ENCODE data around the gene GPR146.

The GPR146 gene

GRCh38 chr7:1012004-1012715 lies 32.2 kb upstream of the GPR146 start:
- no peak for DNase-seq

DNA sequence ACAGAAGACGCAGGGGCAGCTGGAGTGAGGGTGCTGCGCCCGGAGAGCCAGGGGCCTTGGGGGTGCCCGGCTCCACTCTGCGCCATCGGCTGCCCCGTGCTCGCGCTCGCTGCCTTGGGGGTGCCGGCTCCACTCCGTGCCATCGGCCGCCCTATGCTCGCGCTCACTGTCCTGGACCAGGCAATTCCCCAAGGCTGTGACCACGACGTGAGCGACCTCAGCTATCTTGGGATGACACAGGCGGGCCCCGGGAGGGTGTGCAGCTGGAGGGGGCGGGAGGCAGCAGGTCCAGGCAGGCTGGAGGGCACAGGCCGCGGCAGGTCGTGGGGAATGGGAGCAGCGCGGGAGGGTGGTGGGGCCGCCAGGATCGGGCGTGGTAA lies 31.6 kb upstream of the GPR146 start:
- no peak for DNase-seq

DNA sequence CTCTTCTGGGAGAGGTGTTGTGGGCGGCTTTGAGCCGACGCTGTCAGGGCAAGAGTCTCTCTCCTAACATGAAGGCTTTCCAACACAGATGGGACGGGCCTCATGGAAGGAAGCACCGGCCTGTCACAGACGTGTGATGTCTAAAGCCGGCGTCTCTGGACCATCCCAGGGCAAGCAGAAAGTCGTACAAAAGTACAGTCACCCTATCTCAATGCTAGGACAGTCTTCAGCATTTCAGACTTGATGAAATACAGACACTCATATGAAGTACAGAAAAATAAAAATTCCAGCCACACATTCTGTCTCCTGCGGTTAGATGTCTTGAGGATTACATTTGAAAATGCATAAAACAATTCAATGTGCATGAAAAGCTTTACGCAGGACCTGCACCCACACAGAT lies 30.8 kb upstream of the GPR146 start:
- DNase-seq = peak; percentile 53

DNA sequence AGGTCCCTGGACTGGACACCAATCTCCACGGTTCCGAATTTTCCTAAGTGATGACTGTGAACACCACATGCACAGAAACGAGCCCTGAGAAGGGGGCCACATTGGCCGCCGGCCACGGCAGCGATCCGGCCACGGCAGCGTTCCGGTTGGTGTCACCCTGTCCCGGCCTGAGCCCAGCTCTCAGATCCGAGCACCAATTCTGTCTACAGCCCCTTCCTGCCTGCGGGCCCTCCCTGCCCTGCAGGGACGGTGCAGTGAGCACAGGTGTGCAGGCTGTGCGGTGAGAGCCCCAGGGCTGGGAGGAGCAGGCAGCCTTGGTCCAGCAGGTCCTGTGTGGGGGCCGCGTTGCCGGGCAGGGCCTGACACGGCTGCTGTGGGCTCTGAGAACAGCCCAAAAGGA lies 29.7 kb upstream of the GPR146 start:
- no peak for DNase-seq

DNA sequence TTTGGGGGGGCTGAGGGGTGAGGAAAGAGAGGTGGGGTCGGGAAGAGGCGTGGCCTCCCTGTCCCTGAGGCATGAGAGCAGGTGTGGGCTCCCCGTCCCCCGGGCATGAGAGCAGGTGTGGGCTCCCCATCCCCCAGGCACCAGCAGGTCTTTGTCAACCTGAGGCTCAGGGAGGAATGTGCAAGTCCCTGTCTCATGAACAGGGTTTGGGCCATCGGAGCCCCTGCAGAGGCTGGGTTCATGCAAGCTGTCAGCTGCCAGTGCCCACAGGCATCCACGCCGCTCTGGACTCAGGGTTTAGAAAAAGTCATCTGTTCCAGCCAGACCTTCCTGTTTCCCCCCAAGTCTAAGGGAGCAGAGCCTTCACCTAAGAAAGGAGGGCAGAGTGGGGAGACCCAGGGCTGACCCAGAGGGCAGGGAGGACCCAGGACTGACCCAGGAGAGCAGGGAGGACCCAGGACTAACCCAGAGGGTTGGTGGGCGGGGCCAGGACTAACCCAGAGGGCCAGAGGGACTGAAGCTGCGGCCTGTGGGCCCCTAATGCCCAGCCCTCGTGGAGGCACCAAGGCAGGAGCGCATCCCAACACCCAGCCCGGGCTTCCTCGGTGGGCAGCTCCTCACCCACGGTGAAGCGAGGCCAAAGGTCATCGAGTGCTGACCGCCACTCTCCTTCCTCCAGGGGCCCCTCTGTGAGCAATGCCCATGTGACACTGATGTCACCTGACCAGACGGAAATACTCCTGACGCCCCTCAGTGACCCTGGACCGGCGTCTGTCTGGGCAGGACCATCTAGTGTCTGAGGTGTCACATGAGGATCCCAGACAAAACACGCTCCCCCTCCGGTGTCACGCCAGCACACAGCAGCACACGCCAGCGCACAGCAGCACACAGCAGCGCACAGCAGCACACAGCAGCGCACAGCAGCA lies 28.9 kb upstream of the GPR146 start:
- DNase-seq = no peak

DNA sequence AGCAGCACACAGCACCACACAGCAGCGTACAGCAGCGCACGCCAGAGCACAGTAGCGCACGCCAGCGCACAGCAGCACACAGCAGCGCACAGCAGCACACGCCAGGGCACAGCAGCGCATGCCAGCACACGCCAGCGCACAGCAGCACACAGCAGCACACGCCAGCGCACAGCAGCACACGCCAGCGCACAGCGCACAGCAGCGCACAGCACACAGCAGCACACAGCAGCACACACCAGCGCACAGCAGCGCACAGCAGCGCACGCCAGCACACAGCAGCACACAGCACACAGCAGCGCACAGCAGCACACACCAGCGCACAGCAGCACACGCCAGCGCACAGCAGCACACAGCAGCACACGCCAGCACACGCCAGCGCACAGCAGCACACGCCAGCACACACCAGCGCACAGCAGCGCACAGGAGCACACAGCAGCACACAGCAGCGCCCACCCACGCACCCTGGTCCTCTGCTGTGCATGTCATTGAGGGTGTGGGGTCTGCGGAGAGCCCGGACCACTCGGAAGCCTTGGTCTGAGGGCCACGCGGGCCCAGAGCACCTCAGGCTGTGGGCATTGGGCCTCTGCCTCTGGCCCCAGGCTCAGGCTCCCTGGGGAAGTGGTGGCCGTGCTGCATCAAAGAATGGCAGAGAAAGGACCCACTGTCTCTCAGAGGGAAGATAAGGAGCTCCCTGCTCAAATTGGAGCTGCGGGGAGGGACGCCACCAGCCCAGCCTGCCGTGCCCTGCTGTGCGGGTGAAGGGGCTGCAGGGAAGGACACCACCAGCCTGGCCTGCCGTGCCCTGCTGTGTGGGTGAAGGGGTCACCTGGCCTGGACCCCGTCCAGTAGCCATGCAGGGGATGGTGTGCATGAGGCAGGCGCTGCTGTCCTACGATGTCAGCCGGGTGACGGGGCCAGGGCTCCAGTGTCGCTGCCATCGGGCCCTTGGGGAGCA lies 27.5 kb upstream of the GPR146 start:
- no peak for DNase-seq

GRCh38 chr7:1017586-1018333 lies 26.6 kb upstream of the GPR146 start:
- DNase-seq = no peak

- no peak for DNase-seq
Observed at GRCh38 chr7:1018334-1018695, 26.0 kb upstream of the GPR146 start.

- DNase-seq = no peak
Observed at GRCh38 chr7:1019255-1019785, 25.0 kb upstream of the GPR146 start.

DNA sequence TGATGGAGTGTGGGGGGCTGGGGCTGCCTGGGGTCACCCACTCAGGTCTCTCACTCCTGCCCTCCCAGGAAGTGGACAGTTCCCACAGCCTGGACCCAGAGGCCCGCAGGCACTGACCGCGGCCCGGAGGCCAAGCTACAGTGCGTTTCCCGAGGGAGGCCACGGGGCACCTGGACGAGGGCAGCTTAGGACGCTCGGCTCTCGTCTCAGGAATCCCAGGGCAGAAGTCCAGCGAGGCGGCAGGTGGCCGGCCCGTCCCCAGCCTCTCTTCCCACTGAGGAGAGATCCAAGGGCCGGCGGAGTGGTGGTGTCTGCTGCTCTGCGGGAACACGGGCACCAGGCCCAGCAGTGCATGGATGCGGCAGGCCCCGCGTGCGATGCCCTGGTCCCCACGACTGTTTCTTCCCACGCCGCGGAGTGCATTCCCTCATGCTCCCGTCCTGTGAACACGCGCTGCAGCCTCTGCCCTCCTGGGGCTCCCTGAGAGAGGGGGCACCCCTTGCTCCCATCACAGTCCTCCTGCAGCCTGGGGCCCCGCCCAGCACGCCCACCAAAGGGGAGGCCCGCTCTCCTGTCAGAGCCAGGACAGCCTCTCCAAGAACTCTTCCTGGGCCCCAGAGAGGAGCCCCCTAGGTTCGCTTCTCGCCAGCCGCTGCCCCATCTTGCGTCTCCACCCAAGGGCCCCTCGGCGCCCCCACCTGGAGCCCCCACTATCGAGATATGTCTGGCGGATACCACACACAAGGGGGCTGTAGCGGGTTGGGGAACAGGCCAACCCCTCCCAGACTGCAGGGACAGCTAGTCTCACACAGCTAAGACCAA lies 24.3 kb upstream of the GPR146 start:
- DNase-seq = no peak

- no peak for DNase-seq
Observed at GRCh38 chr7:1020849-1021251, 23.5 kb upstream of the GPR146 start.

DNA sequence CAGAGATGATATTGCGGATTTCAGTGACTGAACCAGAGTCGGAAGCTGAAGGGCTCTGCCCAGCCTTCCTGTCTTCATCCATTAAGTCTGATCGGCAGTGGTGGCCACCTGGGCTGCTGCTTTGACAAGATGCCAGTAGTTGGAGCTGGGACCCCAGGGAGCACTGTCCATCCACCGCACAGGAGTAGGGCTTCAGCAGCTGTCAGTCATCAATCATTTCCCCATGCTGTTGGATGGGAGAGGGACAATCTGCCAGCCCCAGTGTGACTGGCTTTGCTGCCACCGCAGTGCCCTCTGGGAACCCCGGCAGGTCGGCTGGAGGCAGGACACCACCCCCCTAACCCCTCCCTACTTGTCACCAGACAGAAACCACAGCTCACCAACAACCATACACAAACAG lies 23.0 kb upstream of the GPR146 start:
- no peak for DNase-seq

GRCh38 chr7:1021931-1022330 lies 22.4 kb upstream of the GPR146 start:
- DNase-seq = no peak

DNA sequence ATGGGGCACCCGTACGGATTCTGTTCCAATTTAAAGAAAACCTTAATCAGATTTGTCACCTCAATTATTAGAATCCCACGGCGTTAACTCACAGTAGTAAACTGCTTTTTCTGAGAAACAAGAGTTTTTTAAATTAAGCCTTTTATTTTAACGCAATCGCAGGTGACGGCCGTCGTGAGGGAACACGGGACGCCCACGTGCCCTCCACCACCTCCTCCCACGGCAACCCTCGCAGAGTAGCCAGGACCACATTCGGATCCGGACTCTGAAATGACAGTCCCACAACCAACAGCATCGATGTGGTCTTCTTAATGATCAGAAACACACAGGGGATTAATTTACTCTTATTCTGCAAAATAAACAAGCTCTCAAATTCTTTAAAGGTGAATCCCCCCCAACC lies 22.0 kb upstream of the GPR146 start:
- DNase-seq = no peak

- no peak for DNase-seq
Observed at GRCh38 chr7:1022801-1023465, 21.4 kb upstream of the GPR146 start.

- no peak for DNase-seq
Observed at GRCh38 chr7:1024331-1024841, 20.0 kb upstream of the GPR146 start.

GRCh38 chr7:1024876-1025742 lies 19.2 kb upstream of the GPR146 start:
- DNase-seq = no peak

DNA sequence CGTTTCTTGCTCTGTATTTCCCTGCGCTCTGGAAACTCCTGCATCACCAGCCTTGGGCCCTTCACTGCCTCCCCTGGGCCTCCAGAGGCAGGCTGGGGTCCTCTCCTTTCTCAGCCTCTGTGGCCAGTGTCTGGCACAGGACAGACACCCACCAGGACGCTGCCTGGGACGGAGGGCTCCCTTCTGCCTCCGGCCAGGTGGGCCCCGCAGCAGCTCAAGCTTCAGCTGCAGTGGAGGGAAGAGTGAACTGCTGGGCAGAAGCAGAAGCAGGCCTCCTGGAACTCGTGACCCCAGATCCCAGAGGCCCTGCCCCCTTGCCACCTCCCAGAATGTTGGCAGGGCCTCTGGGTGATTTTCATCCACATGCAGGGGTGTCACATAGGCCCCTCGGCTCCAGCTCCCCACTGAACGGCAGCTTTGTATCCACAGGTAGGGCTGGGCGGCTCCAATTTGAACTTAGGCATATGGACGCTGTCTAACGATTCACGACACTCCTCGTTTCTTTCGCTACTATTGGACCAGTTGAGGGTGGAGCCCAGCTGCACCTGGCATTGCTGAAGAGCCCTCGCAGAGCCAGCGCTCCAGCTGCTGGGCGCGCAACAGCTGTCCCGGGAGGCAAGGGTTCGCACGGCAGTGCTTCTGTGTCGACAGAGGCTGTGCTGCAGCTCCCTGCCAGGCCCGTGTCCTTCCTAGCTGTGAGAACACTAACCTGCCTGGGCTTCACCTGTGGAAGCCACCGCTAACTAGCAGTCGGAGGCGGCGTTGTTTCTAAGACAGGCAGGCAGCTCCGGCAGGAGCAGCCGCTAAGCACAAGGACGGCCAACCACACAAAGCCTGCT lies 18.4 kb upstream of the GPR146 start:
- no peak for DNase-seq

All from fibroblast of skin of abdomen (primary cell).